HG03575 (cell line): ENCODE results near the gene CYP2D6.
"Not testable (repeated sequence)": the region's sequence is repeated elsewhere in the genome, so short reads cannot be mapped to it uniquely, and the experiment has no call there.

Source experiments
- ATAC-seq: cut with Tn5 transposase; IDR thresholded peaks from one replicate; pipeline ENCODE4 v1.9.1; 2021; ENCODE audit not compliant: unreplicated experiment, insufficient number of reproducible peaks, low FRiP score; ENCODE audit errors: extremely low read depth

The CYP2D6 gene

GRCh38 chr22:42160830-42161696, 30.5 kb upstream of the CYP2D6 start:
- no peak for ATAC-seq

GRCh38 chr22:42160251-42160650, 29.6 kb upstream of the CYP2D6 start:
- ATAC-seq = no peak

GRCh38 chr22:42158456-42159132, 28.0 kb upstream of the CYP2D6 start:
- no peak for ATAC-seq

GRCh38 chr22:42156598-42156997, 26.0 kb upstream of the CYP2D6 start:
- ATAC-seq = no peak

- ATAC-seq = no peak
These were observed 25.5 kb upstream of the CYP2D6 start for GRCh38 chr22:42156121-42156520.

DNA sequence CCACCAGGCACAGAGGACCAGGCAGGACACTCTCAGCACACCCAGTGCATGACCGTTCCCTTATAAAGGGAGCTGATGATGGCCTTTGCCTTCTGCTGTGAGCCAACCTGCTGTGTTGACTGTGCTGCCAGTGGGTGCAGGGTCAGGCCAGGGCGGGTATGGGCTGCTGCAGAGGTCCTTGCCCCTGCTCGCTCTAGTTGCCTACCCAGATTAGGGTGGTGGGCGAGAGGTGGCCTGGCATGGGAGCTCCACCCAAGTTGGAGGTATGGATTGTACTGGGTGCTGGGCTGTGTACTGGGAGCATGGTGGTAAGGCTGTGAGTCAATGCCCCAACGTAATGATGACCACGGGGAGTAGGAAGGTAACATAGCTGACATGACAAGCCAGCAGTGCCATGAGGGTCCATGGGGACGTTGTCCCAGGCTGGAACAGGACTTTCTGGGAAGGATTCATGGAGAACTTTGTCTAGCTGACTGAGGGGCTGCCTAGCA, 24.5 kb upstream of the CYP2D6 start:
- ATAC-seq = no peak

DNA sequence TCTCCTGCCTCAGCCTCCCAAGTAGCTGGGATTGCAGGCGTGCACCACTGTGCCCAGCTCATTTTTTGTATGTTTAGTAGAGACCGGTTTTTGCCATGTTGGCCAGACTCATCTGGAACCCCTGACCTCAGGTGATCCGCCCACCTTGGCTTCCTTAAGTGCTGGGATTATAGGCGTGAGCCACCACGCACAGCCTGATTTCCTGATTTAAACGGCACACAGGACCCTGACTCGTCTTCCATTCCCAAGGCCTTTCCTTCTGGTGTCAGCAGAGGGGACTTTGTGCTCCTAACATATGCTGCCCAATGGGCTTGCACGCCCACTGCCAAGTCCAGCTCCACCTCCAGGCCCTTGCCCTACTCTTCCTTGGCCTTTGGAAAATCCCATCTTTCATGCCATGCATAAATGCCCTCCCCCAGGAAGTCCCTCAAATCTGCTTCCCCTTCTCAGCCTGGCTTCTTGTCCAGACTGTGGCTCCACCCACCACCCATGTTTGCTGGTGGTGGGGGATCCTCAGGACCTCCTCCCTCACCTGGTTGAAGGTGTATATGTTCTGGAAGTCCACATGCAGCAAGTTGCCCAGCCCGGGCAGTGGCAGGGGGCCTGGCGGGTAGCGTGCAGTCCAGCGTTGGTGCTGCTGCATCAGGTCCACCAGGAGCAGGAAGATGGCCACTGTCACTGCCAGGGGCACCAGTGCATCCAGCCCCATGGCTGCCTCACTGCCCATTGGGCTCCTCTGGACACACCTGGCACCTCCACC, 23.9 kb upstream of the CYP2D6 start:
- ATAC-seq = no peak

DNA sequence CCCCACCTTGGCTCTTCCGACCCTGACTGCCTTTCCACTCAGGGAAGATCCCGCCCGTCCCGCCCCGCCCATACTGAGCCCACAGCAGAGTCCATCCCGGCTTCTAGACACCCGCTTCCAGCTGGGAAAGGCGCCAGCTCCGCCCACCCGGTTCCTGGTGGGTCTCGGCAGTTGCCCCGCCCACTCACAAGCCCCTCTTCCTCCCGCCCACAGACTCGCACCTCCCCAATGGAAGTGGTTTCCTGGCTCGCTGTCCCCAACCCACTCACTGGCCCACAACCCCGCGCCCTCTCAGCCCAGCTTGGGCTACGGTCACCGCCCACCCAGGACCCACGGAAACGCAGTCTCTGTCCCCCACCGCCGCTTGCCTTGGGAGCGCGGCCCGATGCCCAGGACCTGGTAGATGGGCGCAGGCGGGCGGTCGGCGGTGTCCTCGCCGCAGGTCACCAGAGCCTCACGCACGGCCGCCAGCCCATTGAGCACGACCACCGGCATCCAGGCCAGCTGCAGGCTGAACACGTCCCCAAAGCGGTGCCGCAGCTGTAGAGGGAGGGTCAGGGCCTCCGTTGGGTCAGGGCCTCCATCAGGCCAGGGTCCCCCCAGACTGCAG, 22.2 kb upstream of the CYP2D6 start:
- no peak for ATAC-seq

DNA sequence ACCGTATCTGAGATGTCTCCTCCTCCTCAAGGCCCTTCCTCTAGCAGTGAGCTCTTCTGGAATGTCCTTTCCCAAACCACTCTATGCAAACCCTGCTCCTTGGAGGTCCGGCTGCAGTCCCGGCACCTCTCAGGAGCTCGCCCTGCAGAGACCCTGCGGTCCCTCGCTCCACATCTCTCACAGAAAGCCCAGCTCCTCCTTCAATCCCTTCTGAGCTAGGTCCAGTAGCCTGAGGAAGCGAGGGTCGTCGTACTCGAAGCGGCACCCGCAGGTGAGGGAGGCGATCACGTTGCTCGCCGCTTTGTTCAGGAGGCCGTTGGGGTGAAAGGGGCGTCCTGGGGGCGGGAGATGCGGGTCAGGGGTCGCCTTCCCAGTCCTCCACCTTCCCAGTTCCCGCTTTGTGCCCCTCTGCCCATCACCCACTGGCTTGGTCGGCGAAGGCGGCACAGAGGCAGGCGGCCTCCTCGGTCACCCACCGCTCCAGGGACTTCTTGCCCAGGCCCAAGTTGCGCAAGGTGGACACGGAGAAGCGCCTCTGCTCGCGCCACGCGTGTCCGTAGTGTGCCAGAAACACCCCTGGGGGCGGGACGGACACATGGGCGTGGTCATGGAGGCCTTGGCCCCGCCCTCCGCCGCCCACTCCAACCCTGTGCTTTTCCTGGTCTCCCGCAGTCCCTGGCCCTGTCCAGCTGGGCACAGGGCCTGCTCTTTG, 21.5 kb upstream of the CYP2D6 start:
- ATAC-seq = no peak

DNA sequence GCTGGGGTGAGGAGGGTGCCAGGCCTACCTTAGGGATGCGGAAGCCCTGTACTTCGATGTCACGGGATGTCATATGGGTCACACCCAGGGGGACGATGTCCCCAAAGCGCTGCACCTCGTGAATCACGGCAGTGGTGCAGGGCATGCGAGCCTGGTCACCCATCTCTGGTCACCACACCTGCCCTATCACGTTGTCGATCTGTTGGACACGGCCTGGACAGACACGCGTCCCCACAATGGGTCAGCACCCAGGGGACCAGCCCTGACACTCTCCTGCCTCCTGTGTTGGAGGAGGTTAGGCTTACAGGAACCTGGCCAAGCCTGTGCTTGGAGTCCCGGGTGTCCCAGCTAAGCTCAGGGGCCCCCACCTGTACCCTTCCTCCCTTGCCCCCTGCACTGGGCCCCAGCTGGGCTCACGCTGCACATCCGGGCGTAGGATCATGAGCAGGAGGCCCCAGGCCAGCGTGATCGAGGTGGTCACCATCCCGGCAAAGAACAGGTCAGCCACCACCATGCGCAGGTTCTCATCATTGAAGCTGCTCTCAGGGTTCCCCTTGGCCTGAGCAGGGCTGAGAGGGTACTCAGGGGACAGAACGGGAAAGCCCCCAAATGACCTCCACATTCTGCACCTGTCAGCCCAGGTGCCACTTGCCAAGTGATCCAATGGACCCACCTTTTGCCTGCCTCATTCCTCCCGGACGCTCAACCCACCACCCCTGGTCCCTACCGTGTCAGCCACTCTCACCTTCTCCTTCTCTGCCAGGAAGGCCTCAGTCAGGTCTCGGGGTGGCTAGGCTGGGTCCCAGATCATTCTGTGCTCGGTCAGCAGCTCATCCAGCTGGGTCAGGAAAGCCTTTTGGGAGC, 20.3 kb upstream of the CYP2D6 start:
- ATAC-seq = no peak

DNA sequence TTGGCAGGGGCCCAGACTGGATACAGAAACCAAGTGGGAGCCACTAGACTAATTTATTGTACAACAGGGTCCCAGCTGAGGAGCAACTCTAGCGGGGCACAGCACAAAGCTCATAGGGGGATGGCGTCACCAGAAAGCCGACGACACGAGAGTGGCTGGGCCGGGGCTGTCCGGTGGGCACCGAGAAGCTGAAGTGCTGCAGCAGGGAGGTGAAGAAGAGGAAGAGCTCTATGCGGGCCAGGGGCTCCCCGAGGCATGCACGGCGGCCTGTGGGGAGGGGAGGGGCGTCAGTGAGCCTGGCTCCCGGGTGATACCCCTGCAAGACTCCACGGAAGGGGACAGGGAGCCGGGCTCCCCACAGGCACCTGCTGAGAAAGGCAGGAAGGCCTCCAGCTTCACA, 19.2 kb upstream of the CYP2D6 start:
- ATAC-seq = not testable (repeated sequence)

- ATAC-seq = no peak
These were observed 14.6 kb upstream of the CYP2D6 start for GRCh38 chr22:42145175-42145574.

DNA sequence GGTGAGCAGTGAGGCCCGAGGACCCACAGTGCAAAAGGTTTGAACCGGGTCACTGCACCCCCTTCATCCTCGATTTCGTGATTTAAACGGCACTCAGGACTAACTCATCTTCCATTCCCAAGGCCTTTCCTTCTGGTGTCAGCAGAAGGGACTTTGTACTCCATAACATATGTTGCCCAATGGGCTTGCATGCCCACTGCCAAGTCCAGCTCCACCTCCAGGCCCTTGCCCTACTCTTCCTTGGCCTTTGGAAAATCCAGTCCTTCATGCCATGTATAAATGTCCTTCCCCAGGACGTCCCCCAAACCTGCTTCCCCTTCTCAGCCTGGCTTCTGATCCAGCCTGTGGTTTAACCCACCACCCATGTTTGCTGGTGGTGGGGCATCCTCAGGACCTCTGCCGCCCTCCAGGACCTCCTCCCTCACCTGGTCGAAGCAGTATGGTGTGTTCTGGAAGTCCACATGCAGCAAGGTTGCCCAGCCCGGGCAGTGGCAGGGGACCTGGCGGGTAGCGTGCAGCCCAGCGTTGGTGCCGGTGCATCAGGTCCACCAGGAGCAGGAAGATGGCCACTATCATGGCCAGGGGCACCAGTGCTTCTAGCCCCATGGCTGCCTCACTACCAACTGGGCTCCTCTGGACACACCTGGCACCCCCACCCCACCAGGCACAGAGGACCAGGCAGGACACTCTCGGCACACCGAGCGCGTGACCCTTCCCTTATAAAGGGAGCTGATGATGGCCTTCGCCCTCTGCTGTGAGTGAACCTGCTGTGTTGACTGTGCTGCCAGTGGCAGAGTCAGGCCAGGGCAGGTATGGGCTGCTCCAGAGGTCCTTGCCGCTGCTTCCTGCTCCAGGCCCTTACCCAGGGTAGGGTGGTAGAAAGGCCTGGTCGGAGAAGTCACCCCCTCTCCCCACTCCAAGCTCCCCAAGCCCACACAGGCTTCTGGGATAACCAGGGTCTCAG, 13.5 kb upstream of the CYP2D6 start:
- not testable (repeated sequence) for ATAC-seq

DNA sequence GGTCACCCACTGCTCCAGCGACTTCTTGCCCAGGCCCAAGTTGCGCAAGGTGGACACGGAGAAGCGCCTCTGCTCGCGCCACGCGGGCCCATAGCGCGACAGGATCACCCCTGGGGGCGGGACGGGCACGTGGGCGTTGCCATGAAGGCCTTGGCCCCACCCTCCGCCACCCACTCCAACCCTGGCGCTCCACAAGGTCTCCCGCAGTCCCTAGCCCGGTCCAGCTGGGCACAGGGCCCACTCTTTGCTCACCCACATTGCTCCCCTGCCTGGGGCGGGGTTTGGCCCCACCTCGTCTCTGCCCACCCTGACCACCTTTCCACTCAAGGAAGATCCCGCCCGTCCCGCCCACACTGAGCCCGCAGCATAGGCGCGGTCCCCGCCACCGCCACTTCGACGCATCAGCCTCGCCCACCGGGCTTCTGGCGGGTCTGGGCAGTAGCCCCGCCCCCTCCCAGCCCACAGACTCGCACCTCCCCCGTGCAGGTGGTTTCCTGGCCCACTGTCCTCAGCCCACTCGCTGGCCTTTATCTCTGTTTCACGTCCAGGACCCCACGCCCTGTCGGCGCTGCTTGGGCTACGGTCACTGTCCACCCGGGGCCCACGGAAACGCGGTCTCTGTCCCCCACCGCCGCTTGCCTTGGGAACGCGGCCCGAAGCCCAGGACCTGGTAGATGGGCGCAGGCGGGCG, 12.3 kb upstream of the CYP2D6 start:
- ATAC-seq = no peak

DNA sequence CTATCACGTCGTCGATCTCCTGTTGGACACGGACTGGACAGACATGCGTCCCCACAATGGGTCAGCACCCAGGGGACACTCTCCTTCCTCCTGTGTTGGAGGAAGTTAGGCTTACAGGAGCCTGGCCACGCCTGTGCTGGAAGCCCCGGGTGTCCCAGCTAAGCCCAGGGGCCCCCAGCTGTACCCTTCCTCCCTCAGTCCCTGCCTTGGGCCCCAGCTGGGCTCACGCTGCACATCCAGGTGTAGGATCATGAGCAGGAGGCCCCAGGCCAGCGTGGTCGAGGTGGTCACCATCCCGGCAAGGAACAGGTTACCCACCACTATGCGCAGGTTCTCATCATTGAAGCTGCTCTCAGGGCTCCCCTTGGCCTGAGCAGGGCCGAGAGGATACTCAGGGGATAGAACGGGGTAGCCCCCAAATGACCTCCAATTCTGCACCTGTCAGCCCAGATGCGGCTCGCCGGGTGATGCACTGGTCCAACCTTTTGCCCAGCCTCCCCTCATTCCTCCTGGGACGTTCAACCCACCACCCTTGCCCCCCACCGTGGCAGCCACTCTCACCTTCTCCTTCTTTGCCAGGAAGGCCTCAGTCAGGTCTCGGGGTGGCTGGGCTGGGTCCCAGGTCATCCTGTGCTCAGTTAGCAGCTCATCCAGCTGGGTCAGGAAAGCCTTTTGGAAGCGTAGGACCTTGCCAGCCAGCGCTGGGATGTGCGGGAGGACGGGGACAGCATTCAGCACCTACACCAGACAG, 10.9 kb upstream of the CYP2D6 start:
- ATAC-seq = not testable (repeated sequence)
